Adrenal gland (tissue), 5 donors: Measurements from ENCODE around the gene SPANXN4.

Experiments used
- CTCF ChIP-seq, 6 experiments: fragments of 450-650 bp in 4 of 6; fragments of 200-600 bp in 2 of 6; sonication (generic) in 1 of 6; IDR thresholded peaks; 1 replicate in 5 of 6; 2 replicates in 1 of 6; pipeline versions ENCODE4 v1.5.1 to v1.8.0; 2016 to 2021; ENCODE audit warnings: antibody characterized with exemption in 6 of 6, mild to moderate bottlenecking in 2 of 6, moderate library complexity in 1 of 6
- POLR2A ChIP-seq, 2 donors: fragments of 450-650 bp; IDR thresholded peaks; one replicate each; pipeline ENCODE4 v1.6.1; 2017; ENCODE audit warnings: antibody characterized with exemption in 2 of 2, mild to moderate bottlenecking in 2 of 2, moderate library complexity in 1 of 2
- donor health status: DM: no; HTN: no; CAD: no.

DNA sequence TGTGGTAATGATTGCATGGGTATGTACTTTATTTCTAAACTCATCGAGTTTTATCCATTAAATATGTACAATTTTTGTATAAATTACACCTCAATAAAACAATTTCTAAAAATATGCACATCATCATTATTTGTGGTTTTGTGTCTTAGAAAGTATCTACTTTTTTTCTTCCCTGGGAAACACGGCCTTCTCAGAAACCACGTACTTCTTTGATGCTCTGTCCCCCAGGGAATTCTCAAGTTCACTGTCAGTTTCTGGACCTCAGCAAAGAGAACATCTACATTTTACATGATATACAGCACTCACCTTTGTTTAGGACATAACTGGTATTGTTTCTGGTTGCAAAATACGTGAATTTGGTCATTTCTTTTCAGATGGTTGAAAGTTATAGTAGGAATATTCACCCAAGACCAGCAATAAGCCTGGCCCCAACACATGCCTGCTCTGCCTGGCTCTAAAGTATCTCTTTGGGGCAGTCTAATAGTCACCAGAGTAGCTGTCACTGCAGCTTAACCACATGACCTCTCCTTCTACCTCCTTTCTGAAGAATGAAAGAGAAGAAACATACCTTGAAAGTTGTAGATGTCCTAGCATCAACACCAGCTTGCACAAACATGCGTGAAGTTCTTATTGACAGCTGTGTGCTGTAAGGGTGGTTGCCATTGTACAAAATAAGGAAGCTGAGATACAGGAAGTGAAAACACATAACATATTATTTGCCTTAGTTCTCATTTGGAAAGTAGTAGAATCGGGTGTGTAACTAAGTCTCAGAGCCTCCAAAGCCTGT is 48.4 kb upstream of the SPANXN4 start:
- TF ChIP-seq CTCF (IDR thresholded peaks at IDR 0.05) (no peak), POLR2A (IDR thresholded peaks at IDR 0.05) (no peak)
